Central memory CD4-positive, alpha-beta T cell (primary cell): ENCODE data around the gene DOCK10.

Source experiments
- DNase-seq: peaks from one replicate; pipeline ENCODE4 v3.0.0; 2022

Gene DOCK10

DNA sequence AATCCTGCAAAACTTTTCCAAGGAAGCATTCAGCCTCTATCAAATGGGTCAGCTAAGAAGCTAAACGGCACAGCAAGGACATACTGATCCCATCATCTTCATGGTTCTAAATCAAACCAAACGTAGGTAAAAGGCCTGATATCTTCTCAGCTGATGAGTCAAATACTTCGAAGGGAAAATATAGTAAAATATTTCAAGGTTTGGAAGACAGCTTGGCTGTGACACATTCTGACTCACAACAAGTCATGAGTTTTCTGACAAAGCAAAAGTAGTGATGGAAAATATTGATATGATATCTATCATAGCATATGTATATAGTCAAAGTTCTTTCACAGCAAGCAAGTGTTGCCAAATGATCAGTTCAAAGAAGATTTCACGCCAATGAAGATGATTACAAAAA lies 31.5 kb downstream of the DOCK10 start:
- no peak for DNase-seq

DNA sequence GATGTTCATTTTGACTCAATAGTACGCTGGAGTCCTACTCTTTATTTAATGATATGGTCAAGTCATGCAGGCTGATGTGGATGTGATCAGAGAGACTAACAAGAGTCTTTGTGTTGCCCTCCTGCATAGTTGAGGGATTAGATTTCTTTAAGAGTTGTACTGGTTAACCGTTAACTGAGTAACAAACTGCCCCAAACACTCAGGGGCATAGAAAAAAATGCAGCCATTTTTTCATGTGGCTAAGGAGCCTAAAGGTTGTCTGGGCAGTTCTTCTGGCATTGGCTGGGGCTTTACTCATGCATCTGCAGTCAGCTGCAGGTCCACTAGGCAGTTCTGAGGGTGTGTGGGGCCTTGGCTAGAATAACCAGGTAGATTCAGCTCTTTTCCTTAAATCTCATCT lies 32.5 kb downstream of the DOCK10 start:
- DNase-seq = no peak

DNA sequence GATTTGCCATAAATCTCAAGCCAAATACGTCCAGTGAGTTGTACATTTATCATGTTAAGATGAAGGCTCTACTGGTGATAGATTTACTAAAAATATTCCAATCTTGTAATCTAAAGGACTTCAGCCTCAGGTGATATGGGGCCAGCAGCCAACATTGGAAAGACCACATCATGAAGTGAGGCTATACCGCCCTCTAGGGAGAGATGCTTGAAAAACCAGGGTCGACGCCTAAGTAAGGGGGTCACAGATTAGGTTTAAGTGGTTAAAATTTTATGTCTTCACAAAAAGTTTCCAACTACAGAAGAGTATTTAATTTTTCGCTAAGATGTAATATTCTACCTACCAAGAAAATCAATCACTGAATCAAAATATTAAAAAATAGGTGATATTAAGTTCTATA lies 33.3 kb downstream of the DOCK10 start:
- DNase-seq = no peak

DNA sequence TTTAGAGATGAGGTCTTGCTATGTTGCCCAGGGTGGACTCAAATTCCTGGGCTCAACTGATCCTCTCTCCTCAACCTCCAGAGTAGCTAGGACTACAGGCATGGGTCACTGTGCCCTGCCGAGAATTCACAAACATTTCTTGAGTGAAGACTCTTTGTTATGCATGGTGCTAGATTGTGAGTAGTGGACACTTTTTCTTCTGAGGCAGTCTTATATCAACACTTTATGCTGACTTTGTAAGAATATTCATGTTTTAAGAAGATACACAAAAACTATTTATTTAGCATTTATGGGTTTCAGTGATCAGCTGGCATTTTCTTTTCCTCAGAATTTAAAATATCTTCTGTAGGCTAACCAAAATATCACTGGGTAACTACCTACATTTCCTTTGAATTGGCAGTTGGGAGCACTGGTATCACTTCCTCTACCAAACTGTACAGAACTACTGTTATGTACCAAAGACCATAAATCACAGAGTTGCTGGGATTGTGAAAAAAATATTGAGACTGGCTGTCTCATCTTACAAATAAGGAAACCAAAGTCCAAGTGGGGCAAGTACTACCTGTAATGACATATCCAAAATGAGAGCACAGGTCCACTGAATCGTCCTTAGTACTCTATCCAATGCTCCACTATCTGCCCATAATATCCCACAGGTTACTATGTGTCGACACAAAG lies 34.0 kb downstream of the DOCK10 start:
- no peak for DNase-seq

DNA sequence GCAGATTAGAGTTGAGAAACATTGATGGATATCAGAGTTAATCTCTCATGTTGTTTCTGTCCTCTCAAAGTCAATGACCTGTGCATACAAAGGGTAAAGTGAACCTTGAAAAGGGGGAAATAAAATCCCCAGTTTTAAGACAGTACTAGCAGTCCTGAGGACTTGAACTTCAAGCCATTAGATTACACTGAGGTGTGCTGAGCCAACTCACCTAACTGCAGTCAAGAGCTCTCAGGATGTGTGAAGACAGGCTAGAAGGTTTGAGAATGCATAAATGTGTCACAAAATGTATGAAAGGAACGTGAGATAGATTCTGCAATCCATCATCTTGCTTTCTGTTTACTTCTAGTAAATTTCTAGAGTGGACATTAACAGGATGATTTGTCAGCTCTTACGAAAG lies 35.5 kb downstream of the DOCK10 start:
- no peak for DNase-seq

DNA sequence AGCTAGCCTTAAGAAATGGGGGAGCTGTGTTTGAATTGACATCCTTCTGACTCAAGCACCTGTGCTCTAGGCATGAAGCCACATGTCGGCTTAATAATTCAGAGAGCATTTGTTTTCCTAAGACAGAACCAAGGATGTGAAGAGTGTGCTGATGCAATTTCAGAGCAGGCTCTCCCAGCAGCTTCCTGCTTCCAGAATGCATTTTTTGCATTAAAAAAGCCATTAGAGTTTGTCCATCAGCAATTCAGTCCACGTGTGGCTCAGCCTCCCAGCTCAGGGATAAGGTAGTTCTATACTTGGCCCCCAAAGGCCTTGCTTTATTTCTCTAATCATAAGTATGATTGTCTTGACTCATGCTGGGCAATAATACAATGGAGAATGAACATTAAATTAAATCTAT lies 37.7 kb downstream of the DOCK10 start:
- DNase-seq = no peak

DNA sequence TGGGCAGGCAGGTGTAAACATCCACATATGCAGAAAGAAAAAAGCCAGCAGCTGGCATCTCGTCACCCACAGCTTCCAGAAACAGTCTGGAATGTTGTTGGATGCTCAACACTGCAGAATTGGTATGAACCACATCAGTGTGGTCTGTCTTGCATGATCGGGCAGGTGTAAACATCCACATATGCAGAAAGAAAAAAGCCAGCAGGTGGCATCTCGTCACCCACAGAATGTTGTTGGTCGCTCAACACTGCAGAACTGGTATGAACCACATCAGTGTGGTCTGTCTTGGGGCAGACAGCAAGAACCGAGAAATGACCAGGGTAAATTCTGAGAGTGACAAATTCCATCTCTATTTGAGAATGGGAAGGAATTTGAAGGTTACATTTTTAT lies 39.6 kb downstream of the DOCK10 start:
- DNase-seq = no peak

DNA sequence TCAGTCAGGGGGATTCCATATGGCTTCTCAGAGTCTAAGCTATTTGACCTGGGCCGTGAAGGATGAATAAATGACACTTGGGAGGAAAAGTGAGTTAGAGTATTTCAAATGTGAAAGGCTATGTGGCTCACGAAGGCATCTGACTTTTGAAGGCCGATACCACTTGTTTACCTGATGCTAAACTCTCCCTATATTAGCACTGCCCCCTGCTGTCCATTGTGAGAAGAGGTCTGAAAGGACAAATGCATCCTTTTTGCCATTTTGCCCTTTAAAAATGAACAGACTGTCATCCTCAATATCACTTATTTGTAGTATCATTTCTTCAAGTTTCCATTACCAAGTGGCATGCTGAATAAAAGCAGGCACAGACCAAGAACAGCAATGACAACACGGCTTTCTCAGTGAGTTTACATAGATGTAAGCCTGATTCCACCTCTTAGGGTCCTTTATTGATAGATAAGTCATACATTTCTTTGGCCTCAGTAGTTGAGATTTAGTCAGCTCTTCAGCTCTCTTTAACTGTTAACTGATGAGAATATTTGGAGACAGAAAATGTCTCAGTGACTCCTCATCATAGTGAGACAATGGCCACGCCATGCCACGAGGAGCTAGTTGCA lies 40.1 kb downstream of the DOCK10 start:
- peak; percentile 66 for DNase-seq

DNA sequence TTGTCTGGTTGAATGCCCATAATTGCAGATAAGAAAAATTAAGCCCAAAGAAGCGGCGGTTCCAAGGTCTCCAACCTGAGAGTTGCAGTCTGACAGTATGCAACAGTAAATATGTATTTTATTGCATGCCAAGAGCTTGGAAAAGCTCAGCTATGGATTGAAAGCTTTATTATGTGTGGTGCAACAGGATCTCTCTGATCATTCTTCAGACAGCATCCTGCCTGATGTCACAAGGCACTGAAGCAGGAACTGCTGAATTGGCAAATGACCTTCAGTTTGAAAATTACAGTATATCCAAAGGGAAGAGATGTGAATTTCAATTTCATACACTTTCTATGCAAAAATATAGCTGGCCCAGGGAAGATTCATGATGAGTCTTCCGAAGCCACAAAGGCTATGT lies 42.5 kb downstream of the DOCK10 start:
- DNase-seq = no peak

DNA sequence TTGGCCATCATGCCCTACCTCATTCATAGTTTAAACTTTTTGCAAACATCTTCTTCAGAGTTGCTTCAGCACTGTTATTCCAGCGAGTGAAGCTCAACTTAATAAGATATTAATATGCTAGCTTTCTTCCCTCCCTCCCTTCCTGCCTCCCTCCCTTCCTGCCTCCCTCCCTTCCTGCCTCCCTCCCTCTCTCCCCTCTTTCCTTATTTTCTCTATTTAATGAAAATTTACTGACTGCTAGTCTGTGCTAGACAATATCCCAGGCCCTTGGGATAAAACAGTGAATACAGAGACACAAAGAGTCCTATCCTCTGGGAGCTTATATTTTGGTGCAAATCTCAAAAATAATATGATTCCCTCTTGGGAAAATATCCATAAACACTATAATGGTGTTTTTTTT lies 42.9 kb downstream of the DOCK10 start:
- no peak for DNase-seq

DNA sequence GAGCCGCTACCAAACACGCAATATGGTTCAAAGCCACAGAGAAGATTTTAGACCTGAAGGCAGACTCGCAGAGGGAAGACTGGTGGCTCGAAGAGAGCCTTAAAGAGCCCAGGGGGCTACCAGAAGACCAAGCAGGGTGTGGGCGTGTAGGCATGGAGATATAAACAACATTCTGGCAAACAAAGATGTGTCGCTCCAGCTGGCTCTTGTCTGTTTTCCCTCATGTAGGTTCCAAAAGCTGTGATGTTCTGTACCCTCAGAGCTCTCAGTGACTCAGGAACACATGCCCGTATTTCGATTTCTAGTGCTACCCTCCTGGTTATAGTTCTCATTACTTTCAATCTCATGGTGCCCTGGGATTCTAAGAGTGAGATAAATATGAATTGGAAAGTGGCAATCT lies 44.5 kb downstream of the DOCK10 start:
- DNase-seq = no peak

DNA sequence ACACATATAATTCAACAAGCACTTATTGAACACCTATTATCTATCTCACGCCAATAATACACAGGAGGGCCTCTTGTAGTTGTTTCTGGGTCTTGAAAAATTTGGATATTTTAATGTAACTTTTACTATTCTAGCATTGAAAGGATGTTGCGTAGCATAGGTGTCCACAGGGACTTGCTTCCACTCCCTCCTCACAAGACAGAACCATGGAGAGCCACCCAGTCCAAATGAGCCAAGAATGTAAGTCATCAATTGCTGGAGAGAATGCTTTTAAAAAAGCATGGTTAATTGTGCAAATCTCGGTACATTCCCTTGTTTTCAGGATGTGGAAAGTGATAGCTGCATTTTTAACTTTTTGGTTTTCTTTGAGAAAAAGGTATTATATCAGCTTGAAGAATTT lies 46.8 kb downstream of the DOCK10 start:
- DNase-seq = no peak

DNA sequence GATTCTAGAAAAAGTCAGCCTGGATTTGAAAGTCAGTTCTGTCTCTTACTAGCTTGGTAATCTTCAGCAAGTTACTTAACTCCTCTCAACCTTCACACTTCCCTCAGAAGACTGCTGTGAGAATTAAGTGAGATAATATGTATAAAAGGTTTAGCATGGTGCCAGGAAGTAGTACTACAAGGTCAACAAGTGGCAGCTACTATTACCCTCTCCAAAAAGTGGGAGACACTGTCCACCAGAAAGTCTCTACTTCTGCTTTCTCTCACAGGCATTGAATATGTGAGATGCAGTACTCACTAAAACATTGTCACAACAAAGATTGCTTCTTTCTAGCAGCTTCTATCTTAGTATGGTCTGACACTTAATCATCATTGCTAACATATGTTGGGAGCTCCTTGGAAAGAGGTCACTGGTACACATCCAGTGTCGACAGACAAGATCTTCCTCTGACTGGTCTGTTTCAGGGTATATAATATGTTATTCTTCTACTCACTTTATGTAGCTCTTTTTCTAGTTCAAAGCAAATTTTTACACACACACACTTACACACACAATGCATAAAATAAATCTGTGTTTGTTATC lies 47.9 kb downstream of the DOCK10 start:
- DNase-seq = no peak

DNA sequence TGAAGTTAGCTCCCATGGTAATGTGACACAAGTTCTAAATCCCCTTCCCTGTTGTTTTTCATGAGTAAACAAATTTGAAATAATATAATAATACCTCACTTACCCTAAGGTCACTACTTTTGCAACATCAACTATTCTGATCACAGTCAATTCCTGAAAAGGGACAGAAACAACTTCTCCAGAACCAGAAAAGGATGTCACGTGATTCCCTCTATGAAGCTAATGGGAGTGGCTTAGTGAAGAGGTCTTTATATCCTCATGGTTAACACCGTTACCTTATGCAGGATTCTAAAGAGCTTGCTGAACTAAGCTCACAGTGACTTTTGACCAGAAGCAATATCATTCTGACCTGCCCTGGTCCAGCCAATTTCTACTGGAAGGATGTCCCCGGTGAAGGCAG lies 51.6 kb downstream of the DOCK10 start:
- DNase-seq = no peak

DNA sequence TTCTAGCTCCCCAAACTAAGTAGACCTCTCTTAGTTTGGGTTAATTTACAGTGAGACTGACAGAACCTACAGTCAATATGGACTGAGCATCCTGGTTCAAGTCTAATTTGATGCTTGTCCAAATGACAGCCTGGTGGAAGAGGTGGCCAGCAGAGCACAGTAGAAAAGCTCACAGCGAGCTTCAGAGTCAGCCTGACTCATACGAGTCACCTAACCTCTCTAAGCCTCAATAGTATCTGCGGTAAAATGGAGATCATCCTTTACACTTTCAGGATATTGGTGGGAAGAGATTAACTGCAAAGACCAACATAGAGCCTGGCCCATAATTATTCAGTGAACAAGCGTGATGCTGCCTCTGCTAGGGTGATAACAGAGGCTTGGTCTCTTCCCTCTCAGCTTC lies 54.5 kb downstream of the DOCK10 start:
- DNase-seq = no peak

DNA sequence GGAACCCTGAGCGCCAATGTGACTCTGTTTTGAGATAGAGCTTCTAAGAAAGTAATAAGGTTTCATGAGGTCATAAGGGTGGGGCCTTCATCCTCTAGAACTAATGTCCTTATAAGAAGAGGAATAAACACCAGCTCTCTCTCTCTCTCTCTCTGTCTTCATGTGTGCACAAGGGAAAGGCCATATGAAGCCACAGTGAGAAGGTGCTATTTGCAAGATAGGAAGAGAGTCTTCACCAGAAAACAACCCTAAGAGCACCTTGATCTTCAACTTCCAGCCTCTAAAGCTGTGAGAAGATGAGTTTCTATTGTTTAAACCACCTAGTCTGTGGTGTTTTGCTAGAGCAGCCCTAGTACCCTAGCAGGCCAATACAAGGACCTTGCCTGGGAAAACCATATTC lies 55.8 kb downstream of the DOCK10 start:
- DNase-seq = peak; percentile 26

DNA sequence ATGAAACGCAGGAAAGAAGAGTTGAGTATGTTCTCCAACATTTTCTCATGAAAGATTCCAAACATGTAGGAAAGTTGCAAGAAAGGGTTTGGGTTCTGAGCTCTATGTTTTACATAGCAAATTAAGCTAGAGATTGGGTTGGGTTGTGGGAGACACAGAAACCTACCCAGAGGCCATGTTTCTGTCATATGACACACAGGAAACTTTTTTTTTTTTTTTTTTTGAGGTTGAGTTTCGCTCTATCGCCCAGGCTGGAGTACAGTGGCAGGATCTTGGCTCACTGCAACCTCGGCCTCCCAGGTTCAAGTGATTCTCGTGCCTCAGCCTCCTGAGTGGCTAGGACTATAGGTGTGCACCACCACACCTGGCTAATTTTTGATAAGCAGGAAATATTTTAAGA lies 57.6 kb downstream of the DOCK10 start:
- no peak for DNase-seq

DNA sequence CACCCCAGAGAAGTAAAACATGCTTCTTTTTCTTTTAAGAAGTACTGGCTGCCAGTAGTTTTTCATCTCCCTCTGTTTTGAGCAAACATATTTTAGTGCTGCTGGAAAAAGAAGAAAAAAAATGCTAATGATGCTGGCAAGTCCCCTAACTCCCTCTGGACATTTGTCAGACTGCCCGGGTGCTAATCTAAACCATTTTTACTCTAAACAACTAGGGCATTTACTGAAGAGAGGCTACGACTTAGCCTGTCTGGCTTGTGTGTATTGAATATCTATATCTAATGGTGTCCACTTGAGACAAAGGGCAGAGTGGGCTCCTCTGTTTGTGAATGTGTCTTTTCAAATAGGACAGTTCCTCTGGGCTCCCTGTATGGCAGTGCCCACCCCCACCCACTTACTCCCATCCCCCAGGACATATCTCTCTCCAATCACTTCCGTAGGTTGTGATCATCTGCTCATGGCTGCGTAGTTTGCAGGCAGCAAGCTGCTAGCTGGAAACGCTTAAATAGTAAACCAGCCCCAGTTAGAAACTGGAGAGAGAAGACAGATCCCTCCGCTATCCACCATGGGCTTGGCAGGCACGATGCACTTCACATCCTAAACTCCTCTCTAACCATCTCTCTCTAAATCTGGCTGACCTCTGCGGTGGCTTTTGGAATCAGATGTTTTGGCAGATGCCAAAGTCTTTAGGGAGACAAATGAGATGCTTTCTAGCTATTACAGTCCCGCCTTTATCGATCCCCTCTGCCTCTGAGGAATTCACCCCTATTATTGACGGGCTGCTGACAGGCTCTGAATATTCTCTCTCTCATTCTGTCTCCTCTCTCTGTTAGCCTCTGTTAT lies 58.3 kb downstream of the DOCK10 start:
- no peak for DNase-seq

DNA sequence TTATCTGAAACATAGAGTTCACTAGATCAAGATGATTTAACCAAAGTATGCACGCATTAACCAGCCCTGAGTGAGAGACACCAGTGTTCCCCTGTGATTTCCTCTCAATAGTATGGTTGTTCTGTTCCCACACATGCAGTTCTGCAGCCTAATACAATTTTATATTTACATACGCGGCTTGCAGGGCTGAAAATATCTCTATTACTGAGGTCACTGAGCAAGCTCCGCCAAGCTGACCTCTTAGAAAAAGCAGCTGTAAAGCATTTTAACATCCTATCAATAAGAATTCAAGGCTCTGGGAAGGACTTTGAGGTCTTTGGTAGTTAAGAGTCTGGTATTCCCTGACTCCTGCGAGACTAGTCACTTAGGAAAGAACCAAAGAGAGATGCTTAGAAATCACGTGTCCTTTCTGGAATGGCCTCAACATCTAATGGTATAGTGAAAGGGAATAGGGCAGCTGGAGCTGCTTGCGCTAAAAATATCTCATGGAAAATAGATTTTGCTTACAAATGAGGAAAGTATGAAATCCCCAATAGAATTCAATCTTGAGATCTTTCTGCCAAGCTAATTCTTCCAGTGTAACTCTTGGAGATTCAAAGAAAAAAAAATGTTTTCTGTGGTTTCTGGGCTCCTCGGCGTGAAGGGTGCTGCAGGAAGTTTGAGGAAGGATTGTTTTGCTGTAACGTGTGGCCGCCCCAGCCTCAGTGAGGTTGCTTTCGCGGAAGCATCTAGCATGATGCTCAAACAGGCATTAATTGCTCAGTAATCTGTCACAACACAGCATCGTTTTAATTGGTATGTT lies 59.2 kb downstream of the DOCK10 start:
- peak; percentile 33 for DNase-seq

DNA sequence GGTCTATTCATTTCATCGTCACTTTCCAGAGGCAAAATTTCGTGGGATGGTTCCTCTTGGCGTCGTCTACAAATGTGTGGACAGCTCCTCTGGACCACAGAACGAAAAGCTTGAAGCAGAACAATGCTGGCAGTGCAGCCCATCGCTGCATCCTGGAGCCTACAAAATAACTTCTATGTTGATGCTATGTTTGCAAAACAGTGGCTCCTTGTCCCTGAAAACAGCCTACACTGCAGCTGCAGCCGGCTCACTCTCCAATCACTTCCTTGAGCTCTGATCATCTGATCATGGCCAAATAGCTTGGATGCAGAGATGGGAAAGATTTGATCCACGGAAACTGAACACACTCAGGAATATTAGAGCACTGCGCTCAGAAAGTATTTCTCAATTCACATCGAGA lies 60.0 kb downstream of the DOCK10 start:
- DNase-seq = no peak

DNA sequence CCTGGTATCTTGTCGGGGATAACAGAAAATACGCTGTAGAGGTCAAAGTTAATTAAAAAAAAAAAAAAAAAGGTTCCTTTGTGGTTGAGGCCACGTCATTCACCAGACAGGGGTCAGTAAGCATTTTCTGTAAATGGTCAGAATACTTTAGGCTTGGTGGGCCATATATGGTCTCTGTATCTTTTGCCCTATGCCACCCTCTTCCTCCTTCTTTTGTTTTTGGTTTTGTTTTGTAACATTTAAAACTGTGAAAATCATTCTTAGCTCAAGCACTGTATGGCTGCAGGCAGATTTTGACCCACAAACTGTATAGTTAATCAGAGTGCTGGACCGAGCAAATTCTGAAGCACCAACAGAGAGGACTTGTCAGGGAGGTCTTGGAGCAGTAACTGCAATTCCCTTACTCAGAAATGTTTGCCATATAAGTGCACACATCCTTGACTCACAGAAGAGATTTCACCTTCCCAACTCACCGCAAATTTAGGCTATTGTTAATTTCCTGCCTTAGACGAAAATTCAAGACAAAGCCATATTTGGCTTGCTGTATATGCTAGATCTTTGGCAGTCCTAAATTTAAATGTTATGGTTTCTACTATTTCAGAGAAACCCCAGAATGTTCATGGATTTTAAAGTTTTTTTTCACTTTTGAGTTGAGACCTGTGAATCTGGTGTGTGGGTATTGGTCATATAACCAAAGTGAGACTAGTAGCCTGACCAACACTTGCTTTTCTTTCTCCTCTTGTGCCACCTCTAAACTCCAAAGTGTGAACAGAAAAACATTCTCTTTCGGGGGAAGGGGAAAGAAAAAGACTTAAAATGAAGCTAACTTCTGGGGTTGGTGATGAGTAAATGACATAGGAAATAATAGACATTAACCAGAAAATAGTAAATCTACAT lies 65.4 kb downstream of the DOCK10 start:
- DNase-seq = no peak

DNA sequence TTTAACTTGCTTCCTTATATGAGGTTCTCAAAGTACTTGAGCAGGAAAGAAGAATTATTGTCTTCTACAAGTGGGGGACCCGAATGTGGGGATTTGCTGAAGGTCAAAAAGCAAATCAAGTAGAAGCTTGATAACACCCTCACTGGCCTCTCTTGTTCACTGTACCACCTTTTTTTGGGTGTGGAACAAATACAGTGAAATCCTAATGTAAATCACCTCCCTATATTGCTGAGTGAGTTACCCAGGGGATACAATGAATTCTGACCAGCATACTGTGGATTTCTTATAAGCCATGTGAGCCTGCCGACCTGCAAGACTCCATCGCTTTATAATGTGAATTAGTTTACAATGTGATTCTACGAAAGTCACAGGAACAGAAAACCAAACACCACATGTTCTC lies 66.5 kb downstream of the DOCK10 start:
- DNase-seq = no peak
